ENCODE measurements around the gene CES4A. TPM values are rescaled to one million over a fixed set of nuclear protein-coding genes. Genes with fewer than 3 reads are reported as not detected.

Gene CES4A
- total and polyA plus RNA-seq, 9 donors: 6.0 to 67.1 (median 10.3) TPM

DNA sequence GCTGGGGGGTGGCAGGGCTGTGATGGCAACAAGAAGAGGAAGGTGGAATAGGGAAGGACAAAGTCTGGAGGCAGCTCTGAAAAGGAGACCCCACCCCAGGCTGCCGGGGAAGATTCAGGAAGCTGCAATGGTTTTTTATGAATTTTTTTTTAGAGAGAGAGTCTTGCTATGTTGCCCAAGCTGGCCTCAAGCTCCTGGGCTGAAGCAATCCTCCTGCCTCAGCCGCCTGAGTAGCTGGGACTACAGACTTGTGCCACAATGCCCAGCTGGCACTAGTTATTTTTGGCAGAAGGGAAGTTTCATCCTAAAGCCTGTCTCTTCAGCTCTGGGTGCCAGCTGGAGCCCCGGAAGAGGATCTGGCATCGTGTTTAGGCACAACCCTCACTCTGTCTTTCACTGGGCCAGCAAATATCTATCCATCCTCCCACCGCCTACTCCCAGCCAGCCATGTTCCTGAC is 28.7 kb upstream of the CES4A start:
- no peak for DNase-seq
- H3K9me3 ChIP-seq: no peaks in the 10 kb centered on the region
- intact Hi-C loops (cut with DNase I): loop anchor here in 1 of 4 donors (5.0 to 10.0 kb wide), 2 partner anchors 198 to 435 kb away; partner anchors contain the start of genes FBXL8, TPPP3 and TRADD
- 46 to 61% (median 60%) methylated on average over 5 of the region's 5 CpGs for WGBS, 3 donors
- no peaks in the 10 kb centered on the region for H3K4me1 ChIP-seq (ENCODE audit: insufficient read depth)
- H3K4me3 ChIP-seq: no peak overlapping the region
- no peaks in the 10 kb centered on the region for H3K36me3 ChIP-seq
- no peak for TF ChIP-seq POLR2A (IDR thresholded peaks at IDR 0.05)
- no peak for TF ChIP-seq EP300 (IDR thresholded peaks at IDR 0.05)
- H3K27me3 ChIP-seq: no peaks in the 10 kb centered on the region
- H3K27ac ChIP-seq: no peak overlapping the region

DNA sequence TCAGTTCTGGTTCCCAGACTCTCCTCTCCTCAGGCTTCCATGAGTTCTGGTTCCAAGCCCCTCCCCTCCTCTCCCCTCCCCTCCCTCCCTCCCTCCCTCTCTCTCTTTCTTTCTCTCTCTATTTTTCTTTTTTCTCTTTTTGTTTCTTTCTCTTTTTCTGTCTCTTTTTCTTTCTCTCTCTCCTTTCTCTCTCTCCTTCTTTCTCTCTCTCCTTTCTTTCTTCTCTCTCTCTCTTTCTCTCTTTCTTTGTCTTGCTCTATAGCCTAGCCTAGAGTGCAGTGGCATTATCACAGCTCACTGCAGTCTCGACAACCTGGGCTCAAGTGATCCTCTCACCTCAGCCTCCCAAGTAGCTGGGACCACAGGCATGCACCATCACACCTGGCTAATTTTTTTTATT is 28.1 kb upstream of the CES4A start:
- TF ChIP-seq, protein P1, sequence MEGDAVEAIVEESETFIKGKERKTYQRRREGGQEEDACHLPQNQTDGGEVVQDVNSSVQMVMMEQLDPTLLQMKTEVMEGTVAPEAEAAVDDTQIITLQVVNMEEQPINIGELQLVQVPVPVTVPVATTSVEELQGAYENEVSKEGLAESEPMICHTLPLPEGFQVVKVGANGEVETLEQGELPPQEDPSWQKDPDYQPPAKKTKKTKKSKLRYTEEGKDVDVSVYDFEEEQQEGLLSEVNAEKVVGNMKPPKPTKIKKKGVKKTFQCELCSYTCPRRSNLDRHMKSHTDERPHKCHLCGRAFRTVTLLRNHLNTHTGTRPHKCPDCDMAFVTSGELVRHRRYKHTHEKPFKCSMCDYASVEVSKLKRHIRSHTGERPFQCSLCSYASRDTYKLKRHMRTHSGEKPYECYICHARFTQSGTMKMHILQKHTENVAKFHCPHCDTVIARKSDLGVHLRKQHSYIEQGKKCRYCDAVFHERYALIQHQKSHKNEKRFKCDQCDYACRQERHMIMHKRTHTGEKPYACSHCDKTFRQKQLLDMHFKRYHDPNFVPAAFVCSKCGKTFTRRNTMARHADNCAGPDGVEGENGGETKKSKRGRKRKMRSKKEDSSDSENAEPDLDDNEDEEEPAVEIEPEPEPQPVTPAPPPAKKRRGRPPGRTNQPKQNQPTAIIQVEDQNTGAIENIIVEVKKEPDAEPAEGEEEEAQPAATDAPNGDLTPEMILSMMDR (IDR thresholded peaks at IDR 0.05): no peak
- TF ChIP-seq POLR2A (IDR thresholded peaks at IDR 0.05): no peak
- no peak for TF ChIP-seq EP300 (IDR thresholded peaks at IDR 0.05)
- DNase-seq: no peak
- 73 to 89% (median 78%) methylated on average over 1 of the region's 1 CpG for WGBS, 3 donors
- Histone ChIP-seq H3K9me3 (no peaks in the 10 kb centered on the region), H3K27ac (no peak overlapping the region), H3K4me3 (no peak overlapping the region), H3K36me3 (no peaks in the 10 kb centered on the region), H3K27me3 (no peaks in the 10 kb centered on the region), H3K4me1 (ENCODE audit: insufficient read depth) (no peaks in the 10 kb centered on the region)
- intact Hi-C loops (cut with DNase I): loop anchor here in 1 of 4 donors (5.0 to 10.0 kb wide), 2 partner anchors 197 to 435 kb away; partner anchors contain the start of genes FBXL8, TPPP3 and TRADD

DNA sequence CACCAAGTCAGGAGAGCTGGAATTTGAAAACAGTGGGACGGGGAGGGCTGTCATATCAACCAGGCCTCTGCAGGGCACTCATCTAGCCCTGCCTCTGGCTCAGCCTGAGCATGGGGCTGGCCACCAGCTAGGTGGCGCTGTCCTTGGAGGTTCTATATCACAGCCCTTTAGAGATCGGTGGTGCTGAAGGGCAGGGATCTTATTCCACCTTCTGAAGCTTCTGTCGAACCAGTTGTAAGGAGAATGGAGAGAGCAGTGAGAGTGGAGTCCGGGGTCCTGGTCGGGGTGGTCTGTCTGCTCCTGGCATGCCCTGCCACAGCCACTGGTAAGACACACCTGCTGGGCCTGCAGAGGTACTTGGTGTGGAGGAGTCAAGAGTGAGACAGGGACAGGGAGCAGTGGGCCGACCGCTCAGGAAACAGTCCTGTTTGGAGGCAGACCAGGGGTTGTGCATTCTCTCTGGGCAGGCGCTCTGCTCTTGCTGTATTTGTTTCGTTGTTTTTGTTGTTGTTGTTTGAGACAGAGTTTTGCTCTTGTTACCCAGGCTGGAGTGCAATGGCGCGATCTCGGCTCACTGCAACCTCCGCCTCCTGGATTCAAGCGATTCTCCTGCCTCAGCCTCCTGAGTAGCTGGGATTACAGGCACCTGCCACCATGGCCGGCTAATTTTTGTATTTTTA is 27.2 kb upstream of the CES4A start, which contains the start of gene CES3:
Gene CES3 (plus strand): TSS at position 202 of the 680 bp plus-strand sequence. CDS start 42 bp downstream, at position 244.
- intact Hi-C loops (cut with DNase I): loop anchor here in 1 of 4 donors (5.0 to 10.0 kb wide), 2 partner anchors 196 to 434 kb away; partner anchors contain the start of genes FBXL8, TPPP3 and TRADD
- Histone ChIP-seq H3K27me3 (no peaks in the 10 kb centered on the region), H3K27ac (no peak within 1 kb of the TSS), H3K9me3 (no peaks in the 10 kb centered on the region), H3K4me1 (ENCODE audit: insufficient read depth) (no peaks in the 10 kb centered on the region), H3K4me3 (no peak within 1 kb of the TSS), H3K36me3 (no peaks in the 10 kb centered on the region)
- 64 to 70% (median 65%) methylated on average over 16 of the region's 16 CpGs for WGBS, 3 donors
- DNase-seq: peak in 1 of 5 donors; percentile 63
- TF ChIP-seq POLR2A (IDR thresholded peaks at IDR 0.05): no peak
- no peak for TF ChIP-seq EP300 (IDR thresholded peaks at IDR 0.05)
- TF ChIP-seq, protein P1 (IDR thresholded peaks at IDR 0.05): no peak

GRCh38 chr16:66961914-66962313 is 26.5 kb upstream of the CES4A start:
- Histone ChIP-seq H3K4me1 (ENCODE audit: insufficient read depth) (no peaks in the 10 kb centered on the region), H3K36me3 (no peaks in the 10 kb centered on the region), H3K27ac (no peak overlapping the region), H3K27me3 (no peaks in the 10 kb centered on the region), H3K9me3 (no peaks in the 10 kb centered on the region), H3K4me3 (no peak overlapping the region)
- no peak for DNase-seq
- intact Hi-C loops (cut with DNase I): loop anchor here in 1 of 4 donors (5.0 to 10.0 kb wide), 2 partner anchors 195 to 433 kb away; partner anchors contain the start of genes FBXL8, TPPP3 and TRADD
- TF ChIP-seq, protein P1 (IDR thresholded peaks at IDR 0.05): no peak
- TF ChIP-seq EP300 (IDR thresholded peaks at IDR 0.05): no peak
- WGBS, 3 donors: 67 to 73% (median 70%) methylated on average over 5 of the region's 5 CpGs

DNA sequence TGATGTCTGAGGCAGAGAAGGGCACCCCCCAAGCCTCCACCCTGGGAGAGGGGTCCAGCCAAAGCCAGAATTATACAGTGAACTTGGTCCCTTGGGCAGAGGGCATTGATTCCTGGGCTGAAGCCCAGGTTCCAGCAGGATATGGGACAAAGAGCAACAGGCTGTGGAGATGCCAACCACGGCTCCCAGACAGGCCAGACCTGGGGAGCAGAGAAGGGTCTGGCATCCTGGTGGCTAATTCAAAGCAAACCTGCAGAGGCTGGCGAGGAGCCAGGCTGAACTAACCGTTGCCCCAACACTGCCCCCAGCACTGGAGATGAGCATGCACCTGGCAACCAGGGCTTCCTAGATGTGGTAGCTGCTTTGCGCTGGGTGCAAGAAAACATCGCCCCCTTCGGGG is 24.3 kb upstream of the CES4A start:
- H3K36me3 ChIP-seq: no peaks in the 10 kb centered on the region

More for the DNA sequence above, 24.3 kb upstream of the CES4A start:
- H3K27me3 ChIP-seq: no peaks in the 10 kb centered on the region
- 61 to 71% (median 71%) methylated on average over 6 of the region's 6 CpGs for WGBS, 3 donors
- DNase-seq: no peak
- no peak overlapping the region for H3K27ac ChIP-seq
- H3K4me1 ChIP-seq (ENCODE audit: insufficient read depth): no peaks in the 10 kb centered on the region
- H3K9me3 ChIP-seq: no peaks in the 10 kb centered on the region
- intact Hi-C loops (cut with DNase I): loop anchor here in 1 of 4 donors (5.0 to 10.0 kb wide), 2 partner anchors 193 to 431 kb away; partner anchors contain the start of genes FBXL8, TPPP3 and TRADD
- no peak overlapping the region for H3K4me3 ChIP-seq
- TF ChIP-seq, protein P1 (IDR thresholded peaks at IDR 0.05): no peak
- no peak for TF ChIP-seq POLR2A (IDR thresholded peaks at IDR 0.05)
- TF ChIP-seq EP300 (IDR thresholded peaks at IDR 0.05): no peak
